GM12878 (cell line): ENCODE data around the gene CA7.

Experiments
- BACH1 ChIP-seq: fragments of 450-650 bp; IDR thresholded peaks from 2 replicates; pipeline ENCODE4 v1.6.1; 2017; ENCODE audit warnings: mild to moderate bottlenecking, borderline replicate concordance
- HDAC2 ChIP-seq: fragments of 200-600 bp; sonication (generic); IDR thresholded peaks from 2 replicates; pipeline ENCODE4 v1.6.1; 2017
- MYB ChIP-seq: fragments of 150-350 bp; IDR thresholded peaks from 2 replicates; pipeline ENCODE4 v1.6.1; 2014; ENCODE audit warnings: mild to moderate bottlenecking, low read depth, low read length, borderline replicate concordance
- RFX5 ChIP-seq: IDR thresholded peaks from 2 replicates; pipeline ENCODE4 v1.6.1; 2011; ENCODE audit warnings: low read depth, low read length, improper control_type of control experiment
- SREBF1 ChIP-seq: IDR thresholded peaks from 2 replicates; pipeline ENCODE4 v1.6.1; 2012; ENCODE audit warnings: mild to moderate bottlenecking, low read length
- SUZ12 ChIP-seq: fragments of 200-600 bp; sonication (generic); IDR thresholded peaks from one replicate; pipeline ENCODE4 v1.6.1; 2018; ENCODE audit warnings: antibody characterized with exemption, mild to moderate bottlenecking; ENCODE audit not compliant: unreplicated experiment
- TCF7 ChIP-seq: IDR thresholded peaks from 2 replicates; pipeline ENCODE4 v1.6.1; 2014; ENCODE audit warnings: antibody characterized with exemption, borderline replicate concordance
- YY1 ChIP-seq: IDR thresholded peaks from 2 replicates; pipeline ENCODE4 v1.6.1; 2011; ENCODE audit warnings: low read depth, mild to moderate bottlenecking, low read length
- TF ChIP-seq, protein P1 (sequence below), 3 experiments: IDR thresholded peaks in 2 of 3; conservative IDR thresholded peaks in 1 of 3; 2 replicates each; pipeline ENCODE4 v1.5.1; 2011; ENCODE audit warnings: low read depth in 3 of 3, low read length in 3 of 3, mild to moderate bottlenecking in 3 of 3, control low read depth in 2 of 3, moderate library complexity in 2 of 3, inconsistent platforms in 1 of 3, mixed read lengths in 1 of 3; ENCODE audit not compliant: control insufficient read depth in 2 of 3, insufficient read depth in 1 of 3; ENCODE audit errors: extremely low read depth in 1 of 3
- TF ChIP-seq, protein P2 (sequence below): IDR thresholded peaks from 2 replicates; pipeline ENCODE4 v1.6.1; 2011; ENCODE audit warnings: mild to moderate bottlenecking, low read depth, low read length, moderate library complexity; ENCODE audit not compliant: insufficient replicate concordance

DNA sequence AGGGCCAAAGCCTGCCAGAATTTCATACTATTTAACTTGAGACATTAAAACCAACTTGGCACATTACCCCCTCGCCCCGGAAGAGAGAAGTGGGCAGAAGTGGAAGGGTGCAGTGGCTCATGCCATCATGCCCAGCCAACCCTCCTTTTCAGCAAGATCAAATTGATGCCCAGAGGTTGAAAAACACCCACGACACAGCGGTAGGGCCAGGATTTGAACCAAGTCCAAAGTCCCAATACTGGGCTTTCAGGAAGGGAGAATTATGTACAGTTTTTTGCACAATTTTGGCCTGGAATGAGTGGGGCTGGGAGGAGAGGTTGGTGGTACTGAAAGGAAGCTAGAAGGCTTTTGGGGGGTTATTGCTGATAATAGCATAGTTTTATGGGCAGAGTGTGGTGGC, 47.1 kb downstream of the CA7 start:
- TF ChIP-seq TCF7 (no peak), HDAC2 (no peak), RFX5 (no peak), BACH1 (no peak), YY1 (no peak), MYB (no peak), SUZ12 (no peak), SREBF1 (no peak)
- TF ChIP-seq, protein P1, sequence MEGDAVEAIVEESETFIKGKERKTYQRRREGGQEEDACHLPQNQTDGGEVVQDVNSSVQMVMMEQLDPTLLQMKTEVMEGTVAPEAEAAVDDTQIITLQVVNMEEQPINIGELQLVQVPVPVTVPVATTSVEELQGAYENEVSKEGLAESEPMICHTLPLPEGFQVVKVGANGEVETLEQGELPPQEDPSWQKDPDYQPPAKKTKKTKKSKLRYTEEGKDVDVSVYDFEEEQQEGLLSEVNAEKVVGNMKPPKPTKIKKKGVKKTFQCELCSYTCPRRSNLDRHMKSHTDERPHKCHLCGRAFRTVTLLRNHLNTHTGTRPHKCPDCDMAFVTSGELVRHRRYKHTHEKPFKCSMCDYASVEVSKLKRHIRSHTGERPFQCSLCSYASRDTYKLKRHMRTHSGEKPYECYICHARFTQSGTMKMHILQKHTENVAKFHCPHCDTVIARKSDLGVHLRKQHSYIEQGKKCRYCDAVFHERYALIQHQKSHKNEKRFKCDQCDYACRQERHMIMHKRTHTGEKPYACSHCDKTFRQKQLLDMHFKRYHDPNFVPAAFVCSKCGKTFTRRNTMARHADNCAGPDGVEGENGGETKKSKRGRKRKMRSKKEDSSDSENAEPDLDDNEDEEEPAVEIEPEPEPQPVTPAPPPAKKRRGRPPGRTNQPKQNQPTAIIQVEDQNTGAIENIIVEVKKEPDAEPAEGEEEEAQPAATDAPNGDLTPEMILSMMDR (IDR thresholded peaks at IDR 0.05 in 2 of 3, conservative IDR thresholded peaks at IDR 0.05 in 1 of 3; ENCODE audit: control insufficient read depth in 2 of 3, extremely low read depth in 1 of 3, insufficient read depth in 1 of 3, low read depth in 3 of 3, low read length in 3 of 3): no peak
- TF ChIP-seq, protein P2, sequence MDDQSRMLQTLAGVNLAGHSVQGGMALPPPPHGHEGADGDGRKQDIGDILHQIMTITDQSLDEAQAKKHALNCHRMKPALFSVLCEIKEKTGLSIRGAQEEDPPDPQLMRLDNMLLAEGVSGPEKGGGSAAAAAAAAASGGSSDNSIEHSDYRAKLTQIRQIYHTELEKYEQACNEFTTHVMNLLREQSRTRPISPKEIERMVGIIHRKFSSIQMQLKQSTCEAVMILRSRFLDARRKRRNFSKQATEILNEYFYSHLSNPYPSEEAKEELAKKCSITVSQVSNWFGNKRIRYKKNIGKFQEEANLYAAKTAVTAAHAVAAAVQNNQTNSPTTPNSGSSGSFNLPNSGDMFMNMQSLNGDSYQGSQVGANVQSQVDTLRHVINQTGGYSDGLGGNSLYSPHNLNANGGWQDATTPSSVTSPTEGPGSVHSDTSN: no peak
